Upper lobe of left lung (tissue), 4 donors: ENCODE data around the gene MAD1L1.

Experiments used
- POLR2A ChIP-seq, 4 donors: fragments of 450-650 bp; IDR thresholded peaks; one replicate each; pipeline ENCODE4 v1.5.1; 2016 to 2017; ENCODE audit warnings: antibody characterized with exemption in 4 of 4, mild to moderate bottlenecking in 2 of 4
- POLR2AphosphoS5 ChIP-seq, 2 donors: sonication (generic); formaldehyde crosslinking; IDR thresholded peaks; one replicate each; pipeline ENCODE4 v1.5.1; 2017; ENCODE audit warnings: antibody characterized with exemption in 2 of 2
- TF ChIP-seq, protein P1 (sequence below), 6 experiments: fragments of 450-650 bp in 4 of 6; fragments of 200-600 bp in 2 of 6; sonication (generic) in 2 of 6; IDR thresholded peaks; one replicate each; pipeline ENCODE4 v1.5.1; 2016 to 2019; ENCODE audit warnings: antibody characterized with exemption in 6 of 6

- TF ChIP-seq, protein P1, sequence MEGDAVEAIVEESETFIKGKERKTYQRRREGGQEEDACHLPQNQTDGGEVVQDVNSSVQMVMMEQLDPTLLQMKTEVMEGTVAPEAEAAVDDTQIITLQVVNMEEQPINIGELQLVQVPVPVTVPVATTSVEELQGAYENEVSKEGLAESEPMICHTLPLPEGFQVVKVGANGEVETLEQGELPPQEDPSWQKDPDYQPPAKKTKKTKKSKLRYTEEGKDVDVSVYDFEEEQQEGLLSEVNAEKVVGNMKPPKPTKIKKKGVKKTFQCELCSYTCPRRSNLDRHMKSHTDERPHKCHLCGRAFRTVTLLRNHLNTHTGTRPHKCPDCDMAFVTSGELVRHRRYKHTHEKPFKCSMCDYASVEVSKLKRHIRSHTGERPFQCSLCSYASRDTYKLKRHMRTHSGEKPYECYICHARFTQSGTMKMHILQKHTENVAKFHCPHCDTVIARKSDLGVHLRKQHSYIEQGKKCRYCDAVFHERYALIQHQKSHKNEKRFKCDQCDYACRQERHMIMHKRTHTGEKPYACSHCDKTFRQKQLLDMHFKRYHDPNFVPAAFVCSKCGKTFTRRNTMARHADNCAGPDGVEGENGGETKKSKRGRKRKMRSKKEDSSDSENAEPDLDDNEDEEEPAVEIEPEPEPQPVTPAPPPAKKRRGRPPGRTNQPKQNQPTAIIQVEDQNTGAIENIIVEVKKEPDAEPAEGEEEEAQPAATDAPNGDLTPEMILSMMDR (IDR thresholded peaks at IDR 0.05) = no peak
- TF ChIP-seq POLR2AphosphoS5 (IDR thresholded peaks at IDR 0.05) (no peak), POLR2A (IDR thresholded peaks at IDR 0.05) (no peak)
Measured at GRCh38 chr7:2059964-2060700, 172.6 kb downstream of the MAD1L1 start.
